ENCODE measurements around the gene GUCA1C.

GUCA1C gene

GRCh38 chr3:108953700-108954099, at the start of gene GUCA1C:
Gene GUCA1C, minus strand, starts transcription at chr3:108953879. Its CDS starts 117 bp downstream, at chr3:108953762.
- no peak for DNase-seq

- no peak for DNase-seq
These were observed 44.8 kb upstream of the GUCA1C start for GRCh38 chr3:108998436-108998835.

GRCh38 chr3:108985844-108986243, 32.2 kb upstream of the GUCA1C start:
- no peak for DNase-seq

- no peak for DNase-seq
These were observed 29.4 kb upstream of the GUCA1C start for GRCh38 chr3:108983051-108983450.

- DNase-seq, result no peak
These were observed 22.4 kb upstream of the GUCA1C start for GRCh38 chr3:108976058-108976457.

GRCh38 chr3:108973019-108973418, 19.3 kb upstream of the GUCA1C start:
- no peak for DNase-seq

- no peak for DNase-seq
These were observed 18.8 kb upstream of the GUCA1C start for GRCh38 chr3:108972482-108972881.

- DNase-seq, result no peak
These were observed 16.9 kb upstream of the GUCA1C start for GRCh38 chr3:108970561-108970960.

- DNase-seq, result no peak
These were observed 13.1 kb upstream of the GUCA1C start for GRCh38 chr3:108966773-108967172.

- DNase-seq, result no peak
These were observed 5.3 kb upstream of the GUCA1C start for GRCh38 chr3:108959017-108959416.

- no peak for DNase-seq
These were observed 469 bp downstream of the GUCA1C start for GRCh38 chr3:108953210-108953609.

- no peak for DNase-seq
These were observed 1.7 kb downstream of the GUCA1C start for GRCh38 chr3:108951820-108952501.

- no peak for DNase-seq
These were observed 5.8 kb downstream of the GUCA1C start for GRCh38 chr3:108947855-108948254.

- no peak for DNase-seq
These were observed 7.1 kb downstream of the GUCA1C start for GRCh38 chr3:108946292-108947285.

- DNase-seq, result no peak
These were observed 13.0 kb downstream of the GUCA1C start for GRCh38 chr3:108940568-108941263.

GRCh38 chr3:108940166-108940565, 13.5 kb downstream of the GUCA1C start:
- no peak for DNase-seq

- DNase-seq, result no peak
These were observed 16.6 kb downstream of the GUCA1C start for GRCh38 chr3:108936924-108937689.

- DNase-seq, result no peak
These were observed 22.6 kb downstream of the GUCA1C start for GRCh38 chr3:108931035-108931434.

- no peak for DNase-seq
These were observed 34.8 kb downstream of the GUCA1C start for GRCh38 chr3:108918866-108919265.

GRCh38 chr3:108914774-108915641, 38.7 kb downstream of the GUCA1C start:
- peak; percentile 48 for DNase-seq

GRCh38 chr3:108909799-108910198, 43.9 kb downstream of the GUCA1C start:
- no peak for DNase-seq

GRCh38 chr3:108907194-108907593, 46.5 kb downstream of the GUCA1C start:
- DNase-seq, result no peak
